GM10266 (cell line): ENCODE data around the gene MAD1L1.

ENCODE experiments used
- DNase-seq: peaks from one replicate; pipeline ENCODE4 v3.0.0; 2012; ENCODE audit errors: extremely low spot score
- CTCF ChIP-seq: IDR thresholded peaks from 2 replicates; pipeline ENCODE4 v1.5.1; 2012; ENCODE audit warnings: mild to moderate bottlenecking, low read depth; ENCODE audit not compliant: control insufficient read depth, insufficient read depth; ENCODE audit errors: missing control alignments

MAD1L1 gene

DNA sequence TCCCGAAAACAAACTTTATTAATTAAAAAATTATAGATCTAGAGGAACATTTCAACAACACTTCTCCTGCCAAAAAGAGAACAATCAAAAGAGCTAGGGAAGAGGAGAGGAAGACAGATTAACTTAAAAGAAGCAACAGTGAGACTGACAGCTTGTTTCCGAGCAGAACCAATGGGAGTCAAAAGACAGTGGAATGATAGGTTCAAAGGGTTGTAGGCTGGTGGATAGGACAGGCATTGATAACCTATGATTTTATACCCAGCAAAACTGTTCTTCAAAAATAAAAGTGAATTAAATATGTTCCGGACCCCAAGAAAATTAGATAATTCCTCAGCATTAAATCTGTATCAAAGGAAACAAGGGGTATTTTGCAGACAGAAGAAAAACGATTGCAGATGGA lies 207.6 kb downstream of the MAD1L1 start:
- no peak for TF ChIP-seq CTCF

DNA sequence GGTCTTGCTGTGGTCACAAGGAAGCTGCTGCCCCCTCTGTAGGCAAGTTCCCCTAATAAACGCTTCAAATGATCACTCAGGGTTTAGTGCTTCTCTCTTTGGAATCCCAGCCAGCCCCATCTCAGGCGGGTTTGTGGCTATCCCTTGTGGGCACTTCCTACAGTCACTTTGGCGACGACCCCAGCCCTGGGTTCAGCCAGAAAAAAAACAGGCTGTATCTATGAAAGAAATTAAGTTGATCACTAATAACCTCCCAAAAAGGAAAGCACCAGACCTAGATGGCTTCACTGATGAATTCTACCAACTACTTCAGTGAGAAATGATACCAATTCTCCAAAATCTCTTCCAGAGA lies 208.2 kb downstream of the MAD1L1 start:
- DNase-seq = no peak
- TF ChIP-seq CTCF = no peak

More for the DNA sequence above, 207.6 kb downstream of the MAD1L1 start:
- no peak for DNase-seq

- DNase-seq = no peak
- no peak for TF ChIP-seq CTCF
Measured at GRCh38 chr7:2023877-2024566, 208.7 kb downstream of the MAD1L1 start.

DNA sequence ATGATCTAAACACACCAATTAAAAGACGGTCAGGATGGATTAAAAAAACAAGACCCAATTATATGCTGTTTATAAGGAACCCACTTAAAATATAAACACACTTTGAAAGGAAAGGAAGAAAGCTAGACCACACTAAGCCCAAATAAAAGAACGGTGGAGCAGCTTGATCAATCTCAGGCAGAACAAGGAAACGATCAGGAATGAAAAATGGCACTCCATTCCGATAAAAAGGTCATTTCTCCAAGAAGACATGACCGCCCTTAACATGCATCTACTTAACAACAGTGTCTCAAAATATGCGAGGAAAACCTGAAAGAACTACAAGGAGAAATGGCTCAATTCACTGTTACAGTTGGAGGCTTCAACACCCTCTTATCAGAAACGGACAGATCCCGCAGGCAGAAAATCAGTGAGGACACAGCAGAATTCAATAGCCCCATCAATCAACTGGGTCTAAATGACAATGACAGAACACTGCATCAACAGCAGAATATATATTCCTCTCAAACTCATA lies 210.0 kb downstream of the MAD1L1 start:
- no peak for DNase-seq

DNA sequence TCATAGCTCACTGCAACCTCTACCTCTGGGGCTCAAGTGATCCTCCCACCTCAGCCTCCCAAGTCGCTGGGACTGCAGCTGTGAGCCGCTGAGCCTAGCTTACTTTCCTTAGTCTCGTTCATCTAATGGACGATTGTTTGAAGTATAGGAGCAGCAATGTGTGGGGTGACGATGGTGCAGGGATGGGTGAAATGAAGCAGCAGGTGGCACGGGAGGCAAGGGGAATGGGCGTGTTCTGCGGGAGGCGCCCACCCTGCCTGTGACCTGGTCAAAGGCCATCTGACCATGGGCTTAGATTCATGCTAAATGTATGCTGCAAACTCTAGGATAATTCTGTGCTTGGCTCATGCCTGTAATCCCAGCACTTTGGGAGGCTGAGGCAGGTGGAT lies 210.7 kb downstream of the MAD1L1 start:
- TF ChIP-seq CTCF = no peak

More for the DNA sequence above, 210.0 kb downstream of the MAD1L1 start:
- no peak for TF ChIP-seq CTCF

GRCh38 chr7:2019711-2020511 lies 212.8 kb downstream of the MAD1L1 start:
- peak; percentile 84 for DNase-seq
- TF ChIP-seq CTCF = no peak

More for the DNA sequence above, 210.7 kb downstream of the MAD1L1 start:
- no peak for DNase-seq

- no peak for TF ChIP-seq CTCF
- no peak for DNase-seq
Measured at GRCh38 chr7:2019461-2019710, 213.4 kb downstream of the MAD1L1 start.
